ENCODE results near the gene OR6V1. TPM values are rescaled to one million over a fixed set of nuclear protein-coding genes. Genes with fewer than 3 reads are reported as not detected.

OR6V1 gene
- total and polyA plus RNA-seq, 10 of the 15 experiments (the other 5 are each of a cell fraction or from before 2014, with no cell fraction given), result not detected

GRCh38 chr7:143085109-143085508, 33.0 kb downstream of the OR6V1 start:
- ChIA-PET RAD21 (ENCODE audit: unreplicated experiment) (no interaction called here), CTCF (no interaction called here), POLR2A (no interaction called here), SMC1A (ENCODE audit: uncharacterized antibody, unreplicated experiment) (interaction anchor here (1.0 kb wide), 1 partner anchor 41 kb away, joined by 3 read pairs; no protein-coding TSS in a partner anchor)
- ATAC-seq (no peak), FAIRE-seq (no peak), DNase-seq (ENCODE audit: low read depth, low spot score) (no peak)
- Histone ChIP-seq H3K27ac (ENCODE audit: control insufficient read depth, insufficient read depth) (no peak overlapping the region), H4K20me1 (ENCODE audit: control insufficient read depth, insufficient read depth) (no peaks in the 10 kb centered on the region), H2AFZ (ENCODE audit: control insufficient read depth, low read depth, low read length) (no peak overlapping the region), H3K4me3 (no peak overlapping the region), H3K9ac (ENCODE audit: control insufficient read depth, insufficient read depth, low read length) (no peak overlapping the region), H3K9me3 (replicated peaks; ENCODE audit: control insufficient read depth, insufficient read depth, low read length) (no peaks in the 10 kb centered on the region), H3K4me2 (ENCODE audit: control insufficient read depth, insufficient read depth) (no peak overlapping the region), H3K27me3 (replicated peaks in 1 of 2; ENCODE audit: control insufficient read depth in 2 of 2, insufficient read depth in 2 of 2, low read length in 1 of 2) (no peaks in the 10 kb centered on the region), H3K4me1 (ENCODE audit: control insufficient read depth, insufficient read depth, low read length) (no peaks in the 10 kb centered on the region; the same call in 1 of the 2 replicates), H3K79me2 (ENCODE audit: control insufficient read depth, insufficient read depth, low read length) (no peaks in the 10 kb centered on the region), H3K36me3 (ENCODE audit: control insufficient read depth in 2 of 2, insufficient read depth in 2 of 2, low read length in 1 of 2) (no peaks in the 10 kb centered on the region)
- 0% methylated on average over 1 of the region's 1 CpG for WGBS (ENCODE audit: insufficient coverage, insufficient replicate concordance, low lambda C conversion rate, missing lambda C conversion rate)
- intact Hi-C loops (cut with micrococcal nuclease; ENCODE audit: unreplicated experiment) (no loop called here), in situ Hi-C loops (cut with MboI) (no loop called here)
- BruUV-seq (replicated peaks), result no TSS peak
- TF ChIP-seq RELB (IDR thresholded peaks at IDR 0.05; ENCODE audit: low read depth) (no peak), EZH2 (IDR thresholded peaks at IDR 0.05; ENCODE audit: borderline replicate concordance, control insufficient read depth, low read depth, low read length) (no peak), E2F4 (IDR thresholded peaks at IDR 0.05; ENCODE audit: low read depth, low read length) (no peak), NFYB (IDR thresholded peaks at IDR 0.05; ENCODE audit: insufficient read depth, low read depth, low read length) (no peak), MTA2 (IDR thresholded peaks at IDR 0.05; ENCODE audit: low read depth) (no peak), ZZZ3 (IDR thresholded peaks at IDR 0.05; ENCODE audit: control insufficient read depth, insufficient read length, low read depth) (no peak), POLR2AphosphoS2 (IDR thresholded peaks at IDR 0.05; ENCODE audit: low read depth, low read length) (no peak), CUX1 (IDR thresholded peaks at IDR 0.05; ENCODE audit: insufficient replicate concordance, low read depth, low read length) (no peak), ZNF687 (IDR thresholded peaks at IDR 0.05) (no peak), STAT1 (conservative IDR thresholded peaks at IDR 0.05) (no peak), MYB (IDR thresholded peaks at IDR 0.05; ENCODE audit: borderline replicate concordance, low read depth, low read length) (no peak), GABPA (IDR thresholded peaks at IDR 0.05; ENCODE audit: low read depth) (no peak)
